ENCODE measurements around the gene GAS2L1.

Gene GAS2L1

DNA sequence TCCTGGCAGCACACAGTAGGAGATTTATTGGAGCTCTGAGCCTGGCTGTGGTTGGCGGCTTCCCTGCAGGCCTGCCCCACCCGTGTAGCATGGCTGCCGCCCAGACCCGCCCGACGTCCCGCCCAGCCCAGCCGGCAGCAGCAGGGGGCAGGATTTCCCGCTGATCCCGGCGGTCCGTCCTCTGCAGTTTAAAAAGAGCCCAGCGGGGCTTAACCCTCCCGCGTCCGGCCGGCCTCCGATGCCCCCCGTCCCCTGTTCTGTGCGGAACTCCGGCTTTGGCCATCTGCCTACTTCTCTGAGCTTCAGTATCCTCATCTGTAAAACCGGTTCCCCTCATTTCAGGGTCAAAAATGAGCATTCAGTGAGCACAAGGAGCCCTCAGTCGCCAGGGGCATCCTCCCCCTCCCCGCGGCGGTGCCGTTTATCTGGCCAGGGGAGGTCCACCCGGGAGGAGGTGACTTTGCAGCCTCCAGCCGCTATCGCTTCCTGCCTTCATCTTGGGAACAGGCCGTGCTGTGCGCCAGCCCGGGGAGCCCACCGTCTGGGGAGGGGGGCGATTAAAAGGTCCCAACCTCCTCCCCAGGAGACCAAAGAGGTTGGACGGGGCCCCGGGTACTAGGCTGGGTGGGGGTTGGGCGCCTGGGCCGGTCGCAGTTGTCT, at the start of gene GAS2L1:
Gene GAS2L1, plus strand, starts transcription at position 476 of the 660 bp plus-strand sequence. CDS start 1,456 bp downstream, outside the sequence.
- peak; percentile 38 for DNase-seq

DNA sequence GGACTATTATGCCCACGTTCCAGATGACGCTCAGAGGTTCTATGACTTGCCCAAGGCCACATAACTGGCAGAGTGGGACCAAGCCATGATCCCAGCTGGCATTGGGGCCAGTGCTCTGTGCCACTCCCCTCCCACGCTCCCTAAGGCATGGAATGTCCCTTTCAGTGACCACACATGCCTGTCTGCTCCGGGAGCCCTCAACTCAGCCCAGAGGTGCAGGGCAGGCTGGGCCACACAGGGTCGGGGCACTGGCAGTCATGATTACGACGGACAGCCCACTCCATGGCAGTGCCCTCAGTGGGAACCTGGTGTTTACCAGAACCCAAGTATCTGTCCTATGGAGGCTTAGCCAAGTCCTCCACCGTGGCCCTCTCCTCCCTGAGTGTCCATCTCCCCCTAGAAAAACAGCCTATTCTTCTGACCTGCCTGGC, 48.7 kb upstream of the GAS2L1 start:
- no peak for DNase-seq

DNA sequence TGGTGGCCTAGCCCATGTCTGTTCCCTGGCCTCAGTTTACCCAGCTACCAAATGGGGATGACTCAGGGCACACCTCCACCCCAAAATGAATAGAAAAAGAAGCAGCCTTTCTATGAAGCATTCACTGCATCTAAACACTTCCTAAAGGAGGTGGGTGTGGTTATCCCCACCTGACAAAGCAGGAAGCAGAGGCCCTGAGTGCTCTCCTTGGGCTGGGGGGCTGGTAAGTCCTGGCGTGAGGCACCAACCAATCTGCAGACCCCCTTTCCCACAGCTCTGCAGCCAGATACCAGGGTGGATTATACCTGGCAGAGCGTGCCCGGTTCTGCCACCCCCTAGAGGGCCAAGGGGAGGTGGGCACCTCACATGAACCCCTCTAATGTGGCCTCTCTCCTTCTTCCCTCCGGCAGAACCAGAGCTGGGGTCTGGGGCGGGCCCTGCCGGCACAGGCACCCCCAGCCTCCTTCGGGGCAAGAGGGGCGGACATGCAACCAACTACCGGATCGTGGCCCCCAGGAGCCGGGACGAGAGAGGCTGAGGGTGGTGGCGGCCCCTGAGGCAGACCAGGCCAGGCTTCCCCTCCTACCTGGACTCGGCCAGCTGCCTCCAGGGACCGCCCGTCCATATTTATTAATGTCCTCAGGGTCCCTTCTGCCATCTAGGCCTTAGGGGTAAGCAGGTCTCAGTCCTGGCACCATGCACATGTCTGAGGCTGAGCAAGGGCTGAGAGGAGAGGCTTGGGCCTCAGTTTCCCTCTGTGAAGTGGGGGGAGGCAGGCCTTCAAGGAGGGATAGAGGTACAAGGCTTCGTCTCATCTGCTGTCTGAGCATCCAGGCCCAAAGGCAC, 47.8 kb upstream of the GAS2L1 start:
- no peak for DNase-seq

DNA sequence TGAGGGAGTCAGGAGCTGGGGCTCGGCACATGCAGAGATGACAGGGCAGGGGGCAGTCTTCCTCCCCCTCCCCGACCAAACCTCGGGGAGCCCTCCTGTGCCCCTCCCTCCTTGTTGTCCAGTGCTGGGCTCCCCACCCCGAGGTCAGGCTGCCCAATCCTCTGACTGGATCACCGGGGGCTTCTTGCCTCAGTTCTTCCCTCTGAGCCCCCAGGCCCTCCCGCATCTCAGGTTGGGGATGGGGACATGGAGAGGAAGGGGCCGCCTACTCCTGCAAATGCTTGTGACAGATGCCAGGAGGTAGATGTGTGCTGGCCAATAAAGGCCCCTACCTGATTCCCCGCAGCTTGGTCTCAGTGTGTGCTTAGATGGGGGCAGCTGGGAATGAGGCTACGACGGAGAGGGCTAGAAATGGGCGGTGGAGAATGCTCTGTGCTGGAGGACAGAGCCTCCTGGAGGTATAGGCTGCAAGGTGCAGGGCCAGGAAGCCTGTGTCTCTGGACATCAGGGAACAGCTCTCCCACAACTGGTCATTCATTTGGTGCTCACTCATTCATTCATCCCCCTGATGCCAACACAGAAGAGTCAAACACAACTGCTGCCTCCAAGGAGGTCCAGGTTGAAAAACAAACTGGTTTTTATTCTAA, 47.1 kb upstream of the GAS2L1 start:
- DNase-seq = no peak

DNA sequence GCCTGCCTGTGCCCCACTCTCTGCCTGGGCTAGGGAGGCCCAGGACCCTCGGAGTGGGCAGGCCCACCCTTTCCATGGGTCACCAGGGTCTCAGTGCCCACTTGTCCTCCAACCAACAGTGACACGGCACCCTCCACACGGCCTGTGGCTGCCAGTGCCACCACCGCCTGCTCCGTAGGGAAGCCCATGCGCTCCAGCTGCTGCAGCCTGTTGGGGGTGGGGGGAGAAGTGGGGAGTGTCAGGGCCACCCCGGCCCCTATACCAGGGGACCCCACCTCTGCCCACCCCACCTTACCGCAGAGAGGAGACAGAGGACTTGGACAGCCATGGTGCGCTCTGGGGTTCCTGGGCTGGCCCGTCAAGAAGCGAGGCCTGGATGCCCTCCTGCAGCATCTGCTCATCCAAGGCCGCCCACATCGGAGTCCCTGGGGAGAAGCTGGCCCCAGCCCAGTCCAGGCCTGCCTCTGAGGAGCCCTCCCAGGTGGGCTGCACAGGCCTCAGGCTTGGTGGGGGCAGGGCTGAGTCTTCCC, 46.4 kb upstream of the GAS2L1 start:
- no peak for DNase-seq

DNA sequence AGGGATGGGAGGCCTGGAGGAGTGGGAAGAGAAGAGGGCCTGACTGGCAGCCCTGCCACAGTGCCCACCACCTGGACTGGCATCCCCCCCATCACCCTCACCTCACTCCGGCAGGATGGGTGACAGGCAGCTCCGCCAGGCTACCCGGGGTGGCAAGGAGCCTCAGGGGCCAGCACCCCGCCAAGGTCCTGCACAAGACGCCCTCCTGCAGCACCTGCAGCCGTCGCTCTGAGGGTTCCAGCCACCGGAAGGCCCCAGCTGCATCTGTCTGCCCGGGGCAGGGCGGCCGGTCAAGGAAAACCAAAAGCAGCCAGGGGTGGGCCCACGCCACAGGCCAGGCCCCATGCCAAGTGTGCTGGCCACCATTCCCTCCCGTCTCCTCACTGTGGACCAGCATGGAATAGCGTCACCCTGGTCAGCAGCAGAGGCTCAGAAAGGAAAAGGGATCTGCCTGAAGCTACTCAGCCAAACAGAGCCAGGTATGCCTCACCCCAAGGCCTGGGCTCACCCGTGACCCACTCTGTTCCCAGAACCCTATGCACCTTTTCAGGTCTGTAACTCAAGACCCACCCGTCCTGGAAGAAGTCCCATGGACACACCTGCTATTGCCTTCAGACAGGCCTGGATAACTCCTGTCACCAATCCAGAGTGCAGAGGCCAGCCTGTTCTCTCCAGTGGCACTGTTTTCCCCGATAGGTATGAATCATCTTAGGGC, 45.7 kb upstream of the GAS2L1 start:
- DNase-seq = no peak

DNA sequence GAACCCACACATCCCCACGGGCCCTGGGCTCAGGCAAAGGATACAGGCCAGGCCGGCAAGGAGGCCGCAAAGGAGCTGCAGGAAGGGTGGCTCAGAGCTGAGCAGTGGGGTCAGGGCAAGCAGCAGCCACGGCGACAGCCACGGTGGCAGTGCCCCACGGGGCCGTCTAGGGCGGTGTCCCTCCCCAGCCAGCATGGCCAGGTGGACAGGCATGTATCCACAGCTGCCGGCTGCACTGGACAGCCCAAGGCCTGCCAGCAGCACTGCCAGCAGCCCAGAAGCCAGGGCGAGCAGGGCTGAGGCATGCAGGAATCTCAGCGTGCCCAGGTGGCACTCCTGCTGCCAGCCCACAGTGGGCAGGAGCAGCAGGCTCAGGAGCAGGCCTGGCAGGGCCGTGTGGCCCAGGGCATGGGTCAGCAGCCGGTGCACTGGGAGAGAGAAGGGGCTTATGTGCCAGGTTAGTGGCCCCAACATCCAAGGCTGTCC, 42.6 kb upstream of the GAS2L1 start:
- no peak for DNase-seq

DNA sequence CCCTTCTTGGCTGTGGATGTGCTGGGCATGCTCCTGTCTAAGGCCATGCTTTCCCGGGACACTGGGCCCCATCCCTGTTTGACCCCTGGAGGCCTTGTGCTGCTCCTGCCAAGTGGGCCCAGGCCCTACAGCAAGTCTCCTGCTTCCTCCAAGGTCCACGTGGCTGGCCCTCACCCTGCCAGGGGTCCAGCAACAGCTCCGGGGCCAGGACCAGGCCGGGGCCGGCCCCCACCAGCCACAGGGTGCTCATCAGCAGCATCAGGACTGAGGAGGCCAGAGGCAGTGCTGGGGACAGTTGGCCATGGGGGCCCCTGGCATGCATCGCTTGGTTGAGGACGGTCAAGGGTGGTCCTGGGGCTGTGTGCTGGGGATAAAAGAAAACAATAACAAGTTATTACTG, 41.1 kb upstream of the GAS2L1 start:
- DNase-seq = no peak

DNA sequence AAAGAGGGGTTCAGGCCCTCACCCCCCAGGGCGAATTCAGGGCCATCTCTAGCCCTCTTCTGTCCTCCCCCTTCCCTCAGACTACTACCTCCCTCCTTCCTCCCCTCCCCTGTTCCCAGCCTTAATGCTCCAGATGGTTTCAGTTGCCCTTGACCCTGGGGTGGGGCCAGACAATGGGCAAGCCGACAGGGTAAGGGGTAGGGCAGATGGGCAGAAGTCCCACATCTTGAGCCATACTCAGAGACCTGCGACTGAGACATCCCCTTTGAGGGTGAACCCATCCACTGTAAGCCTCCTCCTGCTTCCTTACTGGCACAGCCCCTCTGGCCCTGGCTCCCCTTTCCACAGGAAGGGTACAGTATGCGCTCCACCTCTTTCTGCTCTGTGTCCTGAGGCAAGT, 40.5 kb upstream of the GAS2L1 start:
- no peak for DNase-seq

DNA sequence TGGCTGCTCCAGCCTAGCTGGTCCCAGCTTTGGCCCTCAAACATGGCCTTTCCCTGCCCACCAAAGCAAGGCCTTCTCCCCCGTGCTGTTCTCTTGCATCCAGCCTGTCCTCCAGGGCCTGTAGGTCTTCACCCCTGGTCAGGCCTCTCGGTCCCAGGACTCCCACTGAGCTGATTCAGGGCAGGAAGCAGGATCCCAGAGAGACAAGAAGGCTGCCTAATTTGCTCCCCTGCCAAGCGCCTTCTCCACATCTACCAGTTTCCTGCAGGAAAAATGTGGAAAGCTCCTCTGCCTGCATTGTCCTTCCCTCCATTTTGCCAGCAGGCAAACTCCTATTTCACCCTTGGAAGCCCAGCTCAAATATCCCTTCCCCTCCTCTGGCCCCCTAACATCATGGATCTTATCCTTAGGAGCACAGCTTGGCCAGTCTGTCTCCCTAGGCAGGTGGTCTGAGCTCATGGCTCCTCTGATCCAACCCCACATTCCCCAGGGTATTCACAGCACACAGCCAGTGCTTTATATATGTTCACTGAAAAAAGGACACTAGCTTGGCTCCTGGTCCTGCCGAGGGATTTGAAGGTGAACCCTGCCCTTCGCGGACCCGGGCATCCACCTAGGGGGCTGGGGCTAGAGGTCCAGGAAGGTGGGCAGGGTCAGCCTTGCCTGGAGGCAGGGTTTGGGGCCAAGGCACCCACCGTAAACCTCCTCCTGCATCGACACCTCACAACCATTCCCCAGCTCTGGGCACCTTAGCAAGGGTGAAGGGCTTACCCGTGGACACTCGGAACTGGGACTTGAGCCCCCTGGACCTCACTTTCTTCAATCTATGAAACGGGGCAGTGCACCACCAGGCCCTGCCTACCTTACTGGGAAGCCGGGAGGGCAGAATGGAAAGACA, 39.6 kb upstream of the GAS2L1 start:
- no peak for DNase-seq

DNA sequence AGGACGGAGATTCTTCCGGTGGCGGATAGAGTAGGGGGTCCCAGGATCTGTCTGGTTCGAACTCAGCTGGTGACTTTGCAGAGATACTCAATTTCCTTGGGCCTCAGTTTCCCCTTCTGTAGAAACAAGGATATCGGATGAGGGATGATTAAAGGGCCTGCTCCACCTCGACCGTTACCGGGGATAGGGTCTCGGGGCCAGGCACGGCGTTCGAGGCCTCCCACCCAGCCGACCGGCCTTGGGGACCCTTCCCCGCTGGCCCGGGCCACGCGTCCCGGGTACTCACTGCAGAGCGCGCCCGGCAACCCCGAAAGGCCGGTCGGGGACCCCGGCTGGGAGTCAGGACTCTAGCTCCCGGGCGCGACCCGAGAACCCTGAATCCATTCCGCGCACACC, 39.0 kb upstream of the GAS2L1 start:
- DNase-seq = no peak

DNA sequence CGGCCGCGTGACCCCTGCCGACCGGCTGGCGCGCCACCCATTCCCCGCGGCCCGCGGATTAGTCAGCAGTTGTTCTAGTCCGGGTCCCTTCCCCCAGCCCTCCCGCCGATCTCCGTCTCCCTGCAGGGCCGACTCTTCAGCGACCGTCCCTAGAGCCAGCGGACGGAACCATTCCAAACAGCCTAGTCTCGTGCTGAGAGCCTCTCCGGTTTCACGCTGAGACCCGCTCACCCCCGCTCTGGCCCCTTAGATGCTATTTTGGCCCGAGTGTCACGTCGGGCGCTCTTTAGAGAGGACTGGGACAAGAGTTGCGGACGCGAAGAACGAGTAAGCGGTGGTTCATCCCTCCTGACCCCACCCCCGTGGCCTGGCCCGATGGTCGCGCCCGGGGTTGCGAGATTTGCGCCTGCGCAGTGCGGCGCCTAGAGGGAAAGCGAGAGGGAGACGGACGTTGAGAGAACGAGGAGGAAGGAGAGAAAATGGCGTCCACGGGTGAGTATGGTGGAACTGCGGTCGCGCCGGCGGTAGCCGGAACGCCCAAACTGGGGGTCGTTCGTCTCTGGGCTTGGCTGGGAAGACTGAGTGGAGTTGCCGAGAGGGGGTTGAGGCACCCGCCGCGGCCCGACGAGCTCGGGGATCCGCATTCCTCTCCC, 38.5 kb upstream of the GAS2L1 start, which contains the start of the genes EWSR1 and RHBDD3:
Gene EWSR1, plus strand, starts transcription at position 411 of the 653 bp plus-strand sequence. Its CDS starts 69 bp downstream, at position 480.
Gene RHBDD3, minus strand, starts transcription at position 124 of the 653 bp plus-strand sequence. CDS start 2,355 bp downstream, outside the sequence.
- peak; percentile 96 for DNase-seq

DNA sequence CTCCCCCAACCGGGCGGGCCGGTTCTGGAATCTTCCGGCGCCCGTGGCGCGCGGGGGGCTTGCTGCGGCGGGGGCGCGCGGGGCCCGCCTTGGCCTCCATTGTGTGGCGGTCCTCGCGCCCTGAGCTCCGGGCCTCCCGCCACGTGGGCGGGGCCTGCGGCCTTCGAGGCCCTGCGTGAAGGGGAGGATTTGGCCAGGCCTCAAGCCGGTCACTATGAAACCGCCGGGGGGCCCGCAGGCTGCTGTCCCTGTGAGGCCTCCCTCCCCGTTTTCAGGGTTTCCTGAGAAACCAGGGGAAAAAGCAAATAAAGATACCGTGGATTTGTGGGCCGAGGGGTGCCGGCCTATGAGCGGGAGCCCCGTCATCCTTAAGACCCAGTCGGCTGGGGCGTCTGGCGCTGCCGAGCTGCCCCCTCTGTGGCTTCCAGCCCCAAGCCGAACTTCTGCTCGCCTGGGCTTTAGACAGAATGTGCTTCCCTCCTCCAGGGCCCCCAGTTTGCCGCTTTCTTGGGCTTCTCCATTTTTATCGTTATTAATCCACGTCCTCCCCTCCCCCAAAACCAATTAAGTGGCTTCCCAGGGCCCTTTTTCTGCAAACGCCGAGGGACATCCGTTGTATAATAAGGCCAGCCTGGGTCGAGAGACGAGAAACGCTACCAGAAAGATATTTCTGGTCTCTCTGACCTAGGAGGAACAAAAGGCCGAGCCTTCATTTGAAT, 37.8 kb upstream of the GAS2L1 start:
- no peak for DNase-seq

DNA sequence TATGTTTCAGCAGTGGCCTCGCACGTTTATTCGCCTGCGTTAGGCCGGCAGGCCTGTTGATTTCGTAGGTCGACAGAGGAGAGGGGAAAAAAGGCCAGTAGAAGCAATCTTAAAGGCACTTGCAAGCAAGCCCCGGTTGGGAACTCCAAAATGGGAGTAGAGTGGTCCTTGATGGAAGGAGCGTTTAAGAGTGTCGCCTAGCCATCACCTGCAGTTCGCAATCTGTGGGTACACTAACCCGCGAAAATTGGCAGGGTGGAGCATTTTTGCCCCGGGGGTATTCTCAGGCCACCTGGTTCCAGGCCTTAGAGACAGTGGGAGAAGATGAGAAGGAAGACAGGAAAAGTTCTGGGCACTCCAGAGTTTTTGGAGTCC, 37.2 kb upstream of the GAS2L1 start:
- DNase-seq = no peak

DNA sequence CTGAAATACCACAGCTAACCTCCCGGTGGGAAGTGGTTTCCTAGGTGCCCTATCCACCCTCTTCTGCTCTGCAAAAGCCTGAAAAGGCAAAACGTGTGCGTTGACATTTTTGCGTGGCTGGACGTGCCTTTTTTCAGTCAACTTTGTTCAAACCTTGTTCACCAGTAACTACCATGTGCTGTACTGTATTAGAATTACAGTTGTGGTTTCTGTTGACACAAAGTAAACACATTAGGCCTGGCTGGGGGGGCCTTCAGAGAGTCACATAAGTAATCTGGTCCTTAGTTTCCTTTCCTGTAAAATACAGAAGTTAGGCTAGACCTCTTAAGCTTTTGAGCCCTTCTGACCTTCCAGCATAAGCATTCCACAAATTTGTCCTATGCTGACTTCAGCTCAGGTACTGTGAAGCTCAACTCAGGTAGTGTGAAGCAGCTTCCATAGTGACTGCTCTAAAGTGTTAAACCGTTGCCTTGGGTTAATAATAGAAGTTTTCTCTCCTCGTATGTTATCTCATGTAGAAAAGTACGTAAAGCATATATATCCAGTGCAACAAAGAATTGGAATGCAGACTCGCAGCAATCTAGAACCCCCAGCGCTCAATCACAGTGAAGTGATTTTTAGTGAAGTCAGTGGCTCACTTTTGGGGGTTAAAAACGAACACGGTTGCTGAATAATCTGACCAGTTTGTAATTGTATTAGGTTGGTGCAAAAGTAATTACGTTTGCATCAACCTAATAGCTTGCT, 36.5 kb upstream of the GAS2L1 start:
- DNase-seq = no peak

DNA sequence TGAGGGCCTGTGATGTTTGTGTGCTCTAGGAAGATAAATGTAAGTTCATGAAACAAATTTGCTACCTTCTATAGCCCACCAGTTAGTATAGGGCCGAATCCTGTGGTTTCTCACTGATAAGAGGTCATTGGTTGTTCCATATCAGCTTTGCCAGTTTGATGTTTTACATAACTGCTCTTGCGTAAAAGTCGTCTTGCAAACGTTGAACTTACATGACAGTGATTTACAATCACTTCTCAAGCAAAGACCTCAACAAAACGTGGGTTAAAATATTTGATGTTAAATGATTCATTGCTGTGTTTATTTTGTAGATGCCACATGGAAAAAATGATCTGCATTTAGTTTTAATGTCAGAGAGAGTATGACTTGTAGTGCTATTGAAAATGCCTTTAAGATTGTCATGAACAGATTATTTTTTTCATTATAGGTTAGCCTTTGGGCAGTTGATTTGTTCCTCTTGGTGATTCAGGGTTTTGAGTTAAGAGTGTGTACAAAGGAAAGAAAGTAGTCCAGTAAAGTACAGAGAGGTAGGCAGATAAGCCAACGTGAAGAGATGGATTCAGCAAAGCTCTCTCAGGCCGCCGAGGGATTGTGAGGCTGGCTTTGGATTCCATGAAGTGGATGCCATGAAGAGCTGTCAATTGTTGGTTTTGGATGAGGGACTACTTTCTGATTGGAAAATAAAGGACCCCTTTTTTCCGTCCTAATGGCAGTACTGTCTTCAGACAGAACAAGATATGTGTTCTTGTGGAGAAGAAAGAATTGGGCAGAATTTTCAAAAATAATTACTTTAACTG, 35.8 kb upstream of the GAS2L1 start:
- DNase-seq = no peak

DNA sequence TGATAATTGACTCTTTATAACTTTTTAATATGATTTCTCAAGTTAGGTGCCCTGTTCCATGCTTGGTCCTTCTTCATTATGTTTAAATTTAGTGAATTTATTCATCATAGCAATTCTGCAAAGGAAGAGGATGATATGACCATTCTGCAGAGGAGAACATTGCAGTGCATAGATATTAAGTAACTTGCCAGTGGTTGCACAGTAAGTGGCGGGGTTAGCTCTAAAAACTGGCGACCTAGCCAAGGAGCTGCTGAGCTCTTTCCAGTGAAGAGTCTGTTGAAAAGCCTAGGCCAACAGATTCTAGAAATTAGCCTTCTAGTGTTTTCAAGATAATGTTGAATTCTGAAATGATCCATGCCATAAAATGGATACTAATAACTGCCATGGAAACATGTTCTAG, 33.8 kb upstream of the GAS2L1 start:
- no peak for DNase-seq

DNA sequence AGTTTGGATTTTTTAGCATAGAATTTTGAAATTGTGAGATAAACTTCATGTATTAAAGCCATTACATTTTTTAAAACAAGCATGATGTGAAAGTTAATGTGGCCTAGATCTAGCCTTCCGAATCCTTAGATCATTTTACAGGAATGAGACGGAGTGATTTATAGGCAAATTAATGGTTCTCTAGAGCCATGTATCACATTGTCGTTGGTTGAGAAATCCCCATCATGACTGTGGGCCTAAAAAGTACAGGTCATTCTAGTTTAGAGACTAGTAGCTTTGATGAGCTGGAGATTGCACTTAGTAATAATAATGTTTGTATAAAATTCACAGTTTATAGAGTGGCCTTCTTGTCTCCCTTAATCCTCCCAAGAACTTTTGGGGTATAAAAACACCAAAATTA, 31.3 kb upstream of the GAS2L1 start:
- DNase-seq = no peak

Measured in activated CD8-positive, alpha-beta memory T cell treated with anti-CD3 and anti-CD28 coated beads, Interleukin-2, amount 50 U/mL, for 4 hours (primary cell).